Measurements from ENCODE around the gene TASP1. TPM values are rescaled to one million over a fixed set of nuclear protein-coding genes. Genes with fewer than 3 reads are reported as not detected.

Gene TASP1
- polyA plus RNA-seq, 1 donor from 2014 or later: 20.2 TPM

GRCh38 chr20:13469262-13469661 is 169.5 kb downstream of the TASP1 start:
- H3K79me2 ChIP-seq (replicated peaks; ENCODE audit: insufficient read depth, low read length): no peaks in the 10 kb centered on the region
- no peak overlapping the region for H2AFZ ChIP-seq (ENCODE audit: low read depth, low read length)
- TF ChIP-seq POLR2AphosphoS5 (IDR thresholded peaks at IDR 0.05): no peak
- TF ChIP-seq RAD21 (conservative IDR thresholded peaks at IDR 0.05): no peak
- no peak for TF ChIP-seq EZH2 (IDR thresholded peaks at IDR 0.05; ENCODE audit: borderline replicate concordance, insufficient read depth, low read length, poor library complexity, severe bottlenecking)
- TF ChIP-seq REST (IDR thresholded peaks at IDR 0.05; ENCODE audit: borderline replicate concordance): no peak
- TF ChIP-seq SMC3 (conservative IDR thresholded peaks at IDR 0.05; ENCODE audit: poor library complexity): no peak
- TF ChIP-seq CTCF (IDR thresholded peaks at IDR 0.05; ENCODE audit: poor library complexity, severe bottlenecking): no peak
- TF ChIP-seq EP300 (conservative IDR thresholded peaks at IDR 0.05; ENCODE audit: poor library complexity, severe bottlenecking): no peak
- no peak for TF ChIP-seq TAF1 (IDR thresholded peaks at IDR 0.05; ENCODE audit: low read depth)
- no peak for TF ChIP-seq MXI1 (conservative IDR thresholded peaks at IDR 0.05; ENCODE audit: poor library complexity, severe bottlenecking)
- H3K9ac ChIP-seq (ENCODE audit: low read length): no peak overlapping the region
- H3K27ac ChIP-seq (ENCODE audit: low read length): no peak overlapping the region
- no peaks in the 10 kb centered on the region for H4K20me1 ChIP-seq (ENCODE audit: insufficient read depth)
- H3K27me3 ChIP-seq (ENCODE audit: insufficient read depth, low read depth, low read length): no peaks in the 10 kb centered on the region
- no peaks in the 10 kb centered on the region for H3K9me3 ChIP-seq (ENCODE audit: low read length)
- H3K4me3 ChIP-seq (ENCODE audit: low read length): no peak overlapping the region
- no peaks in the 10 kb centered on the region for H3K36me3 ChIP-seq (ENCODE audit: insufficient read depth, low read length)
- no peaks in the 10 kb centered on the region for H3K9me2 ChIP-seq (ENCODE audit: insufficient read depth, low read length)
- H3K4me2 ChIP-seq (ENCODE audit: low read length): no peak overlapping the region
- no peaks in the 10 kb centered on the region for H3F3A ChIP-seq (ENCODE audit: insufficient read depth, low read length, poor library complexity, severe bottlenecking)

GRCh38 chr20:13468166-13468565 is 170.6 kb downstream of the TASP1 start:
- H3K36me3 ChIP-seq (ENCODE audit: insufficient read depth, low read length): no peaks in the 10 kb centered on the region
- no peak overlapping the region for H3K9ac ChIP-seq (ENCODE audit: low read length)
- no peak overlapping the region for H3K4me2 ChIP-seq (ENCODE audit: low read length)
- H2AFZ ChIP-seq (ENCODE audit: low read depth, low read length): no peak overlapping the region
- no peaks in the 10 kb centered on the region for H3F3A ChIP-seq (ENCODE audit: insufficient read depth, low read length, poor library complexity, severe bottlenecking)
- no peaks in the 10 kb centered on the region for H3K9me3 ChIP-seq (ENCODE audit: low read length)
- no peak overlapping the region for H3K4me3 ChIP-seq (ENCODE audit: low read length)
- H3K79me2 ChIP-seq (replicated peaks; ENCODE audit: insufficient read depth, low read length): no peaks in the 10 kb centered on the region
- H3K27me3 ChIP-seq (ENCODE audit: insufficient read depth, low read depth, low read length): no peaks in the 10 kb centered on the region
- no peaks in the 10 kb centered on the region for H4K20me1 ChIP-seq (ENCODE audit: insufficient read depth)
- H3K9me2 ChIP-seq (ENCODE audit: insufficient read depth, low read length): no peaks in the 10 kb centered on the region
- H3K27ac ChIP-seq (ENCODE audit: low read length): no peak overlapping the region
- TF ChIP-seq EZH2 (IDR thresholded peaks at IDR 0.05; ENCODE audit: borderline replicate concordance, insufficient read depth, low read length, poor library complexity, severe bottlenecking): no peak
- TF ChIP-seq EP300 (conservative IDR thresholded peaks at IDR 0.05; ENCODE audit: poor library complexity, severe bottlenecking): no peak
- no peak for TF ChIP-seq REST (IDR thresholded peaks at IDR 0.05; ENCODE audit: borderline replicate concordance)
- no peak for TF ChIP-seq RAD21 (conservative IDR thresholded peaks at IDR 0.05)
- TF ChIP-seq SMC3 (conservative IDR thresholded peaks at IDR 0.05; ENCODE audit: poor library complexity): no peak
- TF ChIP-seq CTCF (IDR thresholded peaks at IDR 0.05; ENCODE audit: poor library complexity, severe bottlenecking): no peak
- TF ChIP-seq POLR2AphosphoS5 (IDR thresholded peaks at IDR 0.05): no peak
- no peak for TF ChIP-seq MXI1 (conservative IDR thresholded peaks at IDR 0.05; ENCODE audit: poor library complexity, severe bottlenecking)
- no peak for TF ChIP-seq TAF1 (IDR thresholded peaks at IDR 0.05; ENCODE audit: low read depth)

All from neural cell (in vitro differentiated cells).